ENCODE results near the gene GFRA1.
"Not testable (repeated sequence)": the region's sequence is repeated elsewhere in the genome, so short reads cannot be mapped to it uniquely, and the experiment has no call there.

The GFRA1 gene

GRCh38 chr10:116195583-116195982 is 77.4 kb downstream of the GFRA1 start:
- no peak for DNase-seq

GRCh38 chr10:116195039-116195438 is 78.0 kb downstream of the GFRA1 start:
- DNase-seq: no peak

GRCh38 chr10:116194061-116194460 is 78.9 kb downstream of the GFRA1 start:
- no peak for DNase-seq

GRCh38 chr10:116190883-116191282 is 82.1 kb downstream of the GFRA1 start:
- DNase-seq: no peak

GRCh38 chr10:116186273-116186672 is 86.7 kb downstream of the GFRA1 start:
- DNase-seq: no peak

GRCh38 chr10:116185199-116185867 is 87.7 kb downstream of the GFRA1 start:
- no peak for DNase-seq

GRCh38 chr10:116184512-116184794 is 88.6 kb downstream of the GFRA1 start:
- no peak for DNase-seq

- no peak for DNase-seq
These were observed 89.1 kb downstream of the GFRA1 start for GRCh38 chr10:116183733-116184511.

- no peak for DNase-seq
These were observed 90.6 kb downstream of the GFRA1 start for GRCh38 chr10:116182426-116182825.

- DNase-seq: no peak
These were observed 94.9 kb downstream of the GFRA1 start for GRCh38 chr10:116178086-116178605.

GRCh38 chr10:116175231-116175630 is 97.8 kb downstream of the GFRA1 start:
- no peak for DNase-seq

GRCh38 chr10:116171505-116171904 is 101.5 kb downstream of the GFRA1 start:
- DNase-seq: no peak

GRCh38 chr10:116170815-116171250 is 102.2 kb downstream of the GFRA1 start:
- no peak for DNase-seq

- DNase-seq: no peak
These were observed 103.1 kb downstream of the GFRA1 start for GRCh38 chr10:116169782-116170445.

GRCh38 chr10:116168745-116169144 is 104.3 kb downstream of the GFRA1 start:
- DNase-seq: no peak

- no peak for DNase-seq
These were observed 104.7 kb downstream of the GFRA1 start for GRCh38 chr10:116168329-116168728.

GRCh38 chr10:116165941-116166340 is 107.1 kb downstream of the GFRA1 start:
- not testable (repeated sequence) for DNase-seq

GRCh38 chr10:116164291-116164690 is 108.7 kb downstream of the GFRA1 start:
- DNase-seq: no peak

- DNase-seq: no peak
These were observed 109.5 kb downstream of the GFRA1 start for GRCh38 chr10:116163333-116164131.

- no peak for DNase-seq
These were observed 110.2 kb downstream of the GFRA1 start for GRCh38 chr10:116162851-116163250.

GRCh38 chr10:116160271-116160670 is 112.7 kb downstream of the GFRA1 start:
- DNase-seq: no peak

- DNase-seq: no peak
These were observed 113.8 kb downstream of the GFRA1 start for GRCh38 chr10:116159197-116159596.

GRCh38 chr10:116158036-116158435 is 115.0 kb downstream of the GFRA1 start:
- DNase-seq: peak; percentile 58

All from NCI-H1694 treated with DMSO at 0.1 percent for 48 hours (cell line).